AG04450 (cell line): Measurements from ENCODE around the gene LRIG1. TPM values are rescaled to one million over a fixed set of nuclear protein-coding genes. Genes with fewer than 3 reads are reported as not detected.

ENCODE experiments used
- CTCF ChIA-PET: fragments of 300-600, 350-600 bp; formaldehyde crosslinking; extraction: SDS; loops from one replicate; lab custom pipeline; 2022; ENCODE audit warnings: antibody characterized with exemption, inconsistent platforms; lab: Charles Lee
- POLR2A ChIA-PET: fragments of 350-600 bp; formaldehyde crosslinking; extraction: SDS; loops from one replicate; lab custom pipeline; 2021; ENCODE audit warnings: antibody characterized with exemption, inconsistent platforms; lab: Yijun Ruan, JAX
- DNase-seq: peaks from one replicate; pipeline ENCODE4 v3.0.0-alpha.2; 2011; ENCODE audit warnings: low read depth, low spot score
- H3K27ac ChIP-seq: one replicate; pipeline ENCODE4 v1.5.1; 2012; ENCODE audit warnings: low read depth, low read length, control low read depth
- H3K27me3 ChIP-seq: one replicate; pipeline ENCODE4 v1.6.0; 2012; ENCODE audit warnings: low read length; ENCODE audit not compliant: control insufficient read depth, insufficient read depth
- H3K4me3 ChIP-seq: 2 replicates; pipeline ENCODE4 v1.5.1; 2011; ENCODE audit warnings: mild to moderate bottlenecking, low read depth, low read length, control low read depth
- H3K9me3 ChIP-seq: 2 replicates; pipeline ENCODE4 v1.5.1; 2012; ENCODE audit warnings: low read length; ENCODE audit not compliant: control insufficient read depth, insufficient read depth
- polyA plus RNA-seq: library from polyadenylated mRNA; depleted of rRNA; stranded (reverse); fragments of >200 nt; gene quantifications from 2 replicates; pipeline ENCODE4 v1.2.3, GENCODE V29; 2011
- TF ChIP-seq, protein P1 (sequence below): IDR thresholded peaks from 2 replicates; pipeline ENCODE4 v1.5.1; 2011; ENCODE audit warnings: low read depth, low read length, control low read depth, inconsistent platforms

The LRIG1 gene
- polyA plus RNA-seq, 1 experiment = 68.3 TPM

DNA sequence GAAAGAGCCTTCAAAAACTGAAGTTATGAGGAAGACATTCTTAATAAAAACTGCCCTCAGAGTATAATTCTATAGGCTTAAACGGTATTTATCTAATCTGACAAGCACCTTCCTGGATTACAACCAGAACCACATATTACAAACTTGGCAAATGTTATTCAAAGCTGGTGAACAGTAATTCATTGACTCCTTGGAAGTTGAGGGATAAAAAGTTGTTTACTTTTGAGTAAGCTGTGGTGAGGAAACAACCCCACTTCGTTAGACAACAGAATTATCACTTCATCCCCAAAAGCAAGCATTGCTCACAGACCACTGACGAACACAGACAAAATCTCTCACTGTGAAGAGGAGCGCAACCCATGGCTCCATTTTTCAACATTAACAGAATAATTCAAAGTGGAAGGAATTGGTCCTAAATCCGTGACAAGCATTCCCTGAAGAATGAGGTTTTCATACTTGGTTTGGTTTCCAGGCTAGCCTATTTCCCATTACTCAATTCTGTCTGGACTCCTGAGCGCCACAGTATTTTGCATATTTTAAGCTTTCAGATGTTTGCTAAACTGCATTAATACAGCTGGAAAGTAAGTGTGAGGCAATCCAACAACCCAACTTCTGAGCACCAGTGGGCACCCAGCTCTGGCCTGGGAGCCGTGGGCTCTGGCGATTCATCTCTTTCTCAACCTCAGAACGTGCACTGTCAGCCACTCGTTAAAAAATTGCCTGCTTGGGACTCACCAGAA is 32.7 kb downstream of the LRIG1 start:
- H3K9me3 ChIP-seq = no peaks in the 10 kb centered on the region
- peak overlapping the region; percentile 11 for H3K27ac ChIP-seq
- no peaks in the 10 kb centered on the region for H3K27me3 ChIP-seq
- no peak for DNase-seq
- TF ChIP-seq, protein P1, sequence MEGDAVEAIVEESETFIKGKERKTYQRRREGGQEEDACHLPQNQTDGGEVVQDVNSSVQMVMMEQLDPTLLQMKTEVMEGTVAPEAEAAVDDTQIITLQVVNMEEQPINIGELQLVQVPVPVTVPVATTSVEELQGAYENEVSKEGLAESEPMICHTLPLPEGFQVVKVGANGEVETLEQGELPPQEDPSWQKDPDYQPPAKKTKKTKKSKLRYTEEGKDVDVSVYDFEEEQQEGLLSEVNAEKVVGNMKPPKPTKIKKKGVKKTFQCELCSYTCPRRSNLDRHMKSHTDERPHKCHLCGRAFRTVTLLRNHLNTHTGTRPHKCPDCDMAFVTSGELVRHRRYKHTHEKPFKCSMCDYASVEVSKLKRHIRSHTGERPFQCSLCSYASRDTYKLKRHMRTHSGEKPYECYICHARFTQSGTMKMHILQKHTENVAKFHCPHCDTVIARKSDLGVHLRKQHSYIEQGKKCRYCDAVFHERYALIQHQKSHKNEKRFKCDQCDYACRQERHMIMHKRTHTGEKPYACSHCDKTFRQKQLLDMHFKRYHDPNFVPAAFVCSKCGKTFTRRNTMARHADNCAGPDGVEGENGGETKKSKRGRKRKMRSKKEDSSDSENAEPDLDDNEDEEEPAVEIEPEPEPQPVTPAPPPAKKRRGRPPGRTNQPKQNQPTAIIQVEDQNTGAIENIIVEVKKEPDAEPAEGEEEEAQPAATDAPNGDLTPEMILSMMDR = no peak
- no peak overlapping the region for H3K4me3 ChIP-seq
- POLR2A ChIA-PET = interaction anchor here (0.7 to 1.0 kb wide), 2 partner anchors 13 to 39 kb away, joined by 3 to 5 read pairs; no protein-coding TSS in a partner anchor
- CTCF ChIA-PET = interaction anchor here (0.7 to 3.5 kb wide), 6 partner anchors 11 to 354 kb away, joined by 3 to 22 read pairs (median 3); no protein-coding TSS in a partner anchor

DNA sequence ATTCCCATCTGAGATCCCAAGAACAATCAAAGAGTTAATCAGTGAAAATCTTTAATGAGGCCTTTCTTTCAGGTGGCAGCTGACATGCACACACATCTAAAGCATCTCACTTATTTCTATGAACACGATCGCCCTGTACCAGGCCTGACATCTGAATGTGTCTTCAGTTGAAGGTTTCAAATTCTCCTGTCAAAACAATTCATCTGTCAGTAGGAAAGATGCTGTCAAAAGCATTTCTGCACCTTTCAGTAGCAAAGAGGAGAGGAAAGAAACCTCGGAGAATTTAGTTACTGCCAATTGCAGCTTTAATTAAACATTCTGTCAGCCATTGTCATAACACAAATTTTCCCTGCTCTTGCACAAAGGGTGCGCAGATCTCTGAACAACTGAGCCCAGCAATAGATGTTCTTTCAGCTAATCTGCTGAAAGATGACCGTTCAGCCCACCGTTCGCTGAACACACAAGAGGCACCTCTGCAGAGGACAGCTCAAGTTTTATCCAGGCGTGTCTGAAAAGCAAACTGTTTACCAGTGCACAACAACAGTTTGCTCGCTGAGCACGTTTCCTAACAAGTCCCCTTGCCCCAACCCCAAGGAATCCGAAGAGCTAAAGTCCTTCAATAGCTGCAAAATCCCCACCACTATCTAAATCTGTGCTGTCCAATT is 34.1 kb downstream of the LRIG1 start:
- CTCF ChIA-PET = interaction anchor here (0.6 to 1.9 kb wide), 4 partner anchors 20 to 469 kb away, joined by 3 to 8 read pairs (median 4); no protein-coding TSS in a partner anchor
- DNase-seq = no peak
- H3K27ac ChIP-seq = no peak overlapping the region
- no peaks in the 10 kb centered on the region for H3K9me3 ChIP-seq
- H3K27me3 ChIP-seq = no peaks in the 10 kb centered on the region
- TF ChIP-seq, protein P1 = no peak
- H3K4me3 ChIP-seq = no peak overlapping the region
- POLR2A ChIA-PET = no interaction called here

DNA sequence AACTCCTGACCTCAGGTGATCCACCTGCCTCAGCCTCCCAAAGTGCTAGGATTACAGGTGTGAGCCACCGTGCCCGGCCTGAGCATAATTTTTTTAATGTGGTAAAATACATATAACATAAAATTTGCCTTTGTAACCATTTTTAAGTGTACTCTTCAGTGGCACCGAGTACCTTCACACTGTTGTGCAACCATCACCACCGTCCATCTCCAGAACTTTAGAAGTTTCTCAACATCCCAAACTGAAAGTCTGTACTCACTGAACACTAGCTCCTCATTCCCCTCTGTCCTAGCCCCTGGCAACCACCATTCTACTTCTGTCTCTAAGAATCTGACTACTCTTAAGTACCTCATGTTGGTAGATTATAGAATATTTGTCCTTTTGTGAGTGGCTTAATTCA is 35.2 kb downstream of the LRIG1 start:
- POLR2A ChIA-PET = no interaction called here
- Histone ChIP-seq H3K27ac (no peak overlapping the region), H3K27me3 (no peaks in the 10 kb centered on the region), H3K4me3 (no peak overlapping the region), H3K9me3 (no peaks in the 10 kb centered on the region)
- no peak for DNase-seq
- CTCF ChIA-PET = interaction anchor here (0.7 to 1.3 kb wide), 2 partner anchors 58 to 194 kb away, joined by 3 to 4 read pairs; no protein-coding TSS in a partner anchor
- TF ChIP-seq, protein P1 = no peak

DNA sequence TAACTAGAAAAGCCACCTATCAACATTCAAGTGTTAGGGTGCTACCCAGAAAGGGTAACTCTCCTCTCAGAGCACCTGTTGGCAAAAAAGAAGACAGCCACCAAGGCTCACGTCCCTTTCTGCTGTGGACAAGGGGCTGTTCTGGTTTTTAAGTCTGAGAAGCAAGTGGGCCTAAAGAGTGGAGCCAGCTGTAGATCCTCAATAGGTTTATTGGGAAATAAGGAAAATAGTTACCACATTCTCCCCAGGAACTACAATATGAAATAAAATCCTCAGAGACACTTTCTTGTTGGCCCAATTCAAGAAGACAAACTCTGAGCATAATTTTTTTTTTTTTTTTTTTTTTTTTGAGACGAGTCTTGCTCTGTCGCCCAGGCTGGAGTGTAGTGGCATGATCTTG is 35.8 kb downstream of the LRIG1 start:
- Histone ChIP-seq H3K9me3 (no peaks in the 10 kb centered on the region), H3K4me3 (no peak overlapping the region), H3K27ac (no peak overlapping the region), H3K27me3 (no peaks in the 10 kb centered on the region)
- TF ChIP-seq, protein P1 = no peak
- ChIA-PET CTCF (interaction anchor here (1.3 kb wide), 1 partner anchor 57 kb away, joined by 4 read pairs; no protein-coding TSS in a partner anchor), POLR2A (no interaction called here)
- DNase-seq = no peak
